ENCODE measurements around the gene CCDC3.

- TF ChIP-seq POLR2A (IDR thresholded peaks at IDR 0.05; ENCODE audit: low read depth, low read length) (no peak), CEBPB (IDR thresholded peaks at IDR 0.05; ENCODE audit: low read depth, low read length) (no peak), RAD21 (IDR thresholded peaks at IDR 0.05; ENCODE audit: low read length) (no peak), ELK1 (IDR thresholded peaks at IDR 0.05; ENCODE audit: borderline replicate concordance, low read depth, low read length) (no peak), MXI1 (IDR thresholded peaks at IDR 0.05; ENCODE audit: borderline replicate concordance, low read depth, low read length) (no peak), FOS (IDR thresholded peaks at IDR 0.05; ENCODE audit: low read depth, low read length) (no peak), MAZ (IDR thresholded peaks at IDR 0.05; ENCODE audit: borderline replicate concordance, low read depth, low read length) (no peak), NFE2L2 (IDR thresholded peaks at IDR 0.05; ENCODE audit: low read depth, low read length) (no peak)
- TF ChIP-seq, protein P1, sequence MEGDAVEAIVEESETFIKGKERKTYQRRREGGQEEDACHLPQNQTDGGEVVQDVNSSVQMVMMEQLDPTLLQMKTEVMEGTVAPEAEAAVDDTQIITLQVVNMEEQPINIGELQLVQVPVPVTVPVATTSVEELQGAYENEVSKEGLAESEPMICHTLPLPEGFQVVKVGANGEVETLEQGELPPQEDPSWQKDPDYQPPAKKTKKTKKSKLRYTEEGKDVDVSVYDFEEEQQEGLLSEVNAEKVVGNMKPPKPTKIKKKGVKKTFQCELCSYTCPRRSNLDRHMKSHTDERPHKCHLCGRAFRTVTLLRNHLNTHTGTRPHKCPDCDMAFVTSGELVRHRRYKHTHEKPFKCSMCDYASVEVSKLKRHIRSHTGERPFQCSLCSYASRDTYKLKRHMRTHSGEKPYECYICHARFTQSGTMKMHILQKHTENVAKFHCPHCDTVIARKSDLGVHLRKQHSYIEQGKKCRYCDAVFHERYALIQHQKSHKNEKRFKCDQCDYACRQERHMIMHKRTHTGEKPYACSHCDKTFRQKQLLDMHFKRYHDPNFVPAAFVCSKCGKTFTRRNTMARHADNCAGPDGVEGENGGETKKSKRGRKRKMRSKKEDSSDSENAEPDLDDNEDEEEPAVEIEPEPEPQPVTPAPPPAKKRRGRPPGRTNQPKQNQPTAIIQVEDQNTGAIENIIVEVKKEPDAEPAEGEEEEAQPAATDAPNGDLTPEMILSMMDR (conservative IDR thresholded peaks at IDR 0.05; ENCODE audit: low read depth, low read length), result no peak
These were observed 14.9 kb upstream of the CCDC3 start for GRCh38 chr10:13016426-13016825.
